Muscle of arm (tissue), 14 donors: ENCODE data around the gene HTN1. TPM values are rescaled to one million over a fixed set of nuclear protein-coding genes. Genes with fewer than 3 reads are reported as not detected.
"Not testable (repeated sequence)": the region's sequence is repeated elsewhere in the genome, so short reads cannot be mapped to it uniquely, and the experiment has no call there.

ENCODE experiments used
- DNase-seq: peaks from one replicate; pipeline ENCODE4 v3.0.0-alpha.2; 2013
- long read RNA-seq, 11 donors: transcript quantifications; one replicate each; lab custom pipeline, GENCODE V29; 2026
- polyA plus RNA-seq, 12 donors: library from polyadenylated mRNA; unstranded; fragments of 120-200 nt; gene quantifications; one replicate each; pipeline ENCODE4 v1.2.1, GENCODE V29; 2013; ENCODE audit not compliant: insufficient read length in 12 of 12

HTN1 gene
- not detected for polyA plus RNA-seq
- long read RNA-seq, donor 1: 0 reads
- long read RNA-seq, donor 2: 0 reads
- long read RNA-seq, donor 3: 0 reads
- long read RNA-seq, donor 4: 0 reads
- long read RNA-seq, donor 5: 0 reads
- long read RNA-seq, donor 6: 0 reads
- long read RNA-seq, donor 7: 0 reads
- long read RNA-seq, donor 8: 0 reads
- long read RNA-seq, donor 9: 0 reads
- long read RNA-seq, donor 10: 0 reads
- long read RNA-seq, donor 11: 0 reads

DNA sequence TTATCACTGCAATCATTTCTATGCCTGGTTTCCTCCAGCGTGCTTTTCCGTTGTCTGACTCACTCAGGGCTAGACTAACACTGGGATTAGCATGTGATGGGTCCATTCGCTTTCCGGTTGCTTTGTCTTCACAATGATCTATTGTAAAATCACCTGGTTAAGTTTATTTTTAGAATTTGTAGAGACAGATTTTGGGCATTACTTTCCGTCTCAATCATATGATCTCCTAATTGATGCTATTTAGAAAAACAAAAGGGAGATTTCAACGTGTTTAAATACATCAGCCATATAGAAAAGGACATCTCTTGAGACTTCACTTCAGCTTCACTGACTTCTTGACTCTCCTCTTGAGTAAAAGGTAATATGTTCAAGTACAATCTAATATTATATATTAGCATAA lies at the start of gene HTN1:
Gene HTN1 (plus strand): TSS at position 301 of the 400 bp plus-strand sequence. CDS start 2,639 bp downstream, outside the sequence.
- not testable (repeated sequence) for DNase-seq

DNA sequence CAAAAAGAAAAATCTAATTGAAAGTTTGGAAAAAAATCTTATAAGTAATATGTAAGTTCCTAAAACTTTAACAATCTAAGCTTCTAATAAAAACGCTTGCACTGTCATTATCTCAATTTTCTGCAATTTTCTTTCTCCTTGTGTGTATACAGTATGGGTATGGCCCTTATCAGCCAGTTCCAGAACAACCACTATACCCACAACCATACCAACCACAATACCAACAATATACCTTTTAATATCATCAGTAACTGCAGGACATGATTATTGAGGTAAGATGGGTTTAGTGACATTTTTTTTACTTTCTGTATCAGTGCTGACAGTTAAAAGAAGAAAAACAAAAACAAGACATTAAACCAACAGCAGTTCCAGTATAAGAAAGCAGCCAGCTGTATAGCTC lies 49.5 kb upstream of the HTN1 start:
- no peak for DNase-seq

DNA sequence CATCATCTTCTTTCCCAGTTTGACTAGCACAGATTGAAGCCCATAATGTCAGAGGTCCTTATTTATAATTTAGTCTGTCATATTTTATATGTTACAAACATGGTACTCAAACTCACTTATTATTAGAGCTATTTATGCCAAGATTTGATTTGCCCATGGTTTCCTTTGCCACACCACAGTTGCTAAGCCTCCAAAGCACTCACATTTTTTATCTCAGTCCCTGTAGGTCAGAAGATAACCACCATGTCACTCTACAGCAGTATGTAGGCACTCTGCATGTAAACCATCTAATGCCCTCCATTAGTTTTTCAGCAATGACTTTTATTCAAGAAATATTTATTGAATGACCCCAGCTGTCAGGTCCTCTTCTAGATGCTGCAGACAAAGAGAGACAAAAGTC lies 47.7 kb upstream of the HTN1 start:
- DNase-seq: no peak

DNA sequence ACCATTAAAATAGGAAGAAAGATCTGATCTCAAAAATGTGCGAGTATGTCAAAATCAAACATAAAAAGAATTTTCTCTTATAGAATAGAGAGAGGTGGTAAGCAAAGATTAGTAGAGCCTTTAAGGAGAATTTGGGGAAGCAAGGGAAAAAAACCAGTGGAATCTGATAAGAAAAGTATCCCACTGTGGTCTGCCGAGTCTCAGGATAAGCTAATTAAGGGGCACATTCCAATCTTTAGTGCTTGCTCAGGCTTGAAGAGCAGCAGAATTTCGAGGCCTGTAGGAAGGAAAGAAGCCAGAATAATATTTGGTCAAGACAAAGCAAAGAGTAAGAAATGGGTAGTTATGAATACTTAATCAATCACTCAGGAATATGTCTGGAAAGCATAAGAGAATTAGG lies 41.5 kb upstream of the HTN1 start:
- no peak for DNase-seq

DNA sequence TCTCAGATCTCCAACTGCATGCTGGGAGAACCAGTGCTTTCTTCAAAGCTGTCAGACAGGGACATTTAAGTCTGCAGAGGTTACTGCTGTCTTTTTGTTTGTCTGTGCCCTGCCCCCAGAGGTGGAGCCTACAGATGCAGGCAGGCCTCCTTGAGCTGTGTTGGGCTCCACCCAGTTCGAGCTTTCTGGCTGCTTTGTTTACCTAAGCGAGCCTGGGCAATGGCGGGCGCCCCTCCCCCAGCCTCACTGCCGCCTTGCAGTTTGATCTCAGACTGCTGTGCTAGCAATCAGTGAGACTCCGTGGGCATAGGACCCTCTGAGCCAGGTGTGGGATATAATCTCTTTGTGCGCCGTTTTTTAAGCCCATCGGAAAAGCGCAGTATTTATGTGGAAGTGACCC lies 31.2 kb upstream of the HTN1 start:
- not testable (repeated sequence) for DNase-seq

DNA sequence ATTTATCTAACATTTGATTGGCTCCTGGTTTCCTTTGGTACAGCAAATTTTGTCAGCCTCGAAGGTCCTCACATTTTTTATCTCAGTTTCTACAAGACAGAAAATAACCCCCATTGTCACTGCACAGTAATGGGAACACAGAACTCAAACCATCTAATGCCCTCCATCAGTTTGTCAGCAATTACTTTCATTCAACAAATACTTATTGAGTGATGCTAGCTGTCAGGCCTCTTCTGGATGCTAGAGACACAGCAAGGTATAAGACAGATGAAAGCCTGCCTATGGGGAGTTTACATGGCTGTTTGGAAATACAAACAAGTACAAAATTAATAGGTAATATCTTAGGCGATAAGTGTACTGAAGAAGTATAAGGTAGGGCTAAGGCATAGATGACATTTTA lies 27.0 kb upstream of the HTN1 start:
- no peak for DNase-seq

DNA sequence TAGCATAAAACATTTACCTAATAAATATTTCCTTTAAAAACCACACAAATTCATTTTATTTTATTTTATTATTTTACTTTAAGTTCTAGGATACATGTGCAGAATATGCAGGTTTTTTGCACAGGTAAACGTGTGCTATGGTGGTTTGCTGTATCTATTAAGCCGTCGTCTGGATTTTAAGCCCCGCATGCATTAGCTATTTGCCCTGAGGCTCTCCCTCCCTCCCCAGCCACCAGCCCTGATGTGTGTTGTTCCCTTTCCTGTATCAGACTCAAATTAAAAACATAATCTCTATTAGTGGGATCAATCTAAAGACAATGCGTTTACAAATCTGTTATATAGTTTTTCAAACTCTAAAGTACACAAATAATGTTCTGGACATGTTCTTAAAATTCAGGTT lies 23.2 kb upstream of the HTN1 start:
- DNase-seq: no peak

DNA sequence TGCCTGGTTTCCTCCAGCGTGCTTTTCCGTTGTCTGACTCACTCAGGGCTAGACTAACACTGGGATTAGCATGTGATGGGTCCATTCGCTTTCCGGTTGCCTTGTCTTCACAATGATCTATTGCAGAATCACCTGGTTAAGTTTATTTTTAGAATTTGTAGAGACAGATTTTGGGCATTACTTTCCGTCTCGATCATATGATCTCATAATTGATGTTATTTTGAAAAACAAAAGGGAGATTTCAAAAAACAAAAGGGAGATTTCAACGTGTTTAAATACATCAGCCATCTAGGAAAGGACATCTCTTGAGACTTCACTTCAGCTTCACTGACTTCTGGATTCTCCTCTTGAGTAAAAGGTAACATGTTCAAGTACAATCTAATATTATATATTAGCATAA lies 22.1 kb upstream of the HTN1 start, which contains the start of gene HTN3:
Gene HTN3 (plus strand): TSS at position 301 of the 400 bp plus-strand sequence. CDS start 2,282 bp downstream, outside the sequence.
- DNase-seq: not testable (repeated sequence)

DNA sequence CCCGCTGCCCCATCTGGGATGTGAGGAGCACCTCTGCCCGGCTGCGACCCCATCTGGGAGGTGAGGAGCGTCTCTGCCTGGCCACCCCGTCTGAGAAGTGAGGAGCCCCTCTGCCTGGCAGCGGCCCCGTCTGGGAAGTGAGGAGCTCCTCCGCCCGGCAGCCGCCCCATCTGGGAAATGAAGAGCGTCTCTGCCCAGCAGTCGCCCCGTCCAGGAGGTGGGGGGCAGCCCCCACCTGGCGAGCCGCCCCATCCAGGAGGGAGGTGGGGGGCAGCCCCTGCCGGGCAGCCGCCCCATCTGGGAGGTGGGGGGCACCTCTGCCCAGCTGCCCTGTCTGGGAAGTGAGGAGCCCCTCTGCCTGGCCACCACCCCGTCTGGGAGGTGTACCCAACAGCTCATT lies 12.7 kb upstream of the HTN1 start:
- not testable (repeated sequence) for DNase-seq

DNA sequence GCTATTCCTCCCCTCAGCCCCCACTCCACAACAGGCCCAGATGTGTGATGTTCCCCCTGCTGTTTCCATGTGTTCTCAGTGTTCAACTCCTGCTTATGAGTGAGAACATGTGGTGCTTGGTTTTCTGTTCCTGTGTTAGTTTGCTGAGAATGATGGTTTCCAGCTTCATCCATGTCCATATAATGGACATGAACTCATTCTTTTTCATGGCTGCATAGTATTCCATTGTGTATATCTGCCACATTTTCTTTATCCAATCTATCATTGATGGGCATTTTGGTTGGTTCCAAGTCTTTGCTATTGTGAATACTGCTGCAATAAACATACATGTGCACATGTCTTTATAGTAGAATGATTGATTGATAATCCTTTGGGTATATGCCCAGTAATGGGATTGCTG lies 10.3 kb upstream of the HTN1 start:
- DNase-seq: not testable (repeated sequence)

DNA sequence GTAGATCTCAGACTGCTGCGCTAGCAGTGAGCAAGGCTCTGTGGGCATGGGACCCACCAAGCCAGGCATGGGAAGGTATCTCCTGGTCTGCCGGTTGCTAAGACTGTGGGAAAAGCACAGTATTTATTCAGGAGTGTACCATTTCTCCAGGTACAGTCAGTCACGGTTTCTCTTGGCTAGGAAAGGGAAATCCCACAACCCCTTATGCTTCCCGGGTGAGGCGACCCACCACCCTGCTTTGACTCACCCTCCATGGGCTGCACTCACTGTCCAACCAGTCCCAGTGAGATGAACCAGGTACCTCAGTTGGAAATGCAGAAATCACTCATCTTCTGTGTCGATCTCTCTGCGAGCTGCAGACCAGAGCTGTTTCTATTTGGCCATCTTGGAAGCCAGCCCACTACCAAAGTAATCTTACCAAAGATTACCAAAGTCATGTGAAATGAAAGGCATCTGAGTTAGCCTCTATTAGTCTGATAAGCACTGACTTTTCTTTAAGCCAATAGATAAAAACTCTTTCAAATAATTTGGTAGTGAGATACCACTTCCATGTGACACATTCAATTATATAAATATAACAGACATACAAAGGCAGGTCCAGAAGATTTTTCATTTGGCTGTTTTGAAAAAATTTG lies 8.5 kb upstream of the HTN1 start:
- no peak for DNase-seq

DNA sequence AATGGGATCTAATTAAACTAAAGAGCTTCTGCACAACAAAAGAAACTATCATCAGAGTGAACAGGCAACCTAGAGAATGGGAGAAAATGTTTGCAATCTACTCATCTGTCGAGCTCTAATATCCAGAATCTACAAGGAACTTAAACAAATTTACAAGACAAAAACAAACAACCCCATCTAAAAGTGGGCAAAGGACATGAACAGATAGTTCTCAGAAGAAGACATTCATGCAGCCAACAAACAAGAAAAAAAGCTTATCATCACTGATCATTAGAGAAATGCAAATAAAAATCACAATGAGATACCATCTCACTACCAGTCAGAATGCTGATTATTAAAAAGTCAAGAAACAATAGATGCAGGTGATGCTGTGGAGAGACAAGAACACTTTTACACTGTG lies 6.3 kb downstream of the HTN1 start:
- not testable (repeated sequence) for DNase-seq

DNA sequence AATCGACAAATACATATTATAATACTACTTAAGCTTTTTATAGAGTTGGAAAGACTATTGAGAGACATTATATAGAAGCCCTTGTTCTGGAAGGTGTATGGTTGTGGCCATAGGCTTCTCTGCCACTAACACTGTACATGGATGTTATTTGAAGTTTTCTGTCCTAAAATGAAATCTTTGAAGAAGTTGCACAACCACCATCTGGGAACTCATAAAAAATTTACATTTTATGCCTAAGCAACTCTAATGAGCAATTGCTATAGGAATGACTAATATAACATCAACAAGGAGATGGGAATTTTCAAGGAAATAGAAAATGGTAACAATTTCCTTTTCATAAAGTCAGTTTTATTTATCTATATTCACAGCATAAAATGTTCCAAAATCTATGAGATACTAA lies 7.4 kb downstream of the HTN1 start:
- no peak for DNase-seq

DNA sequence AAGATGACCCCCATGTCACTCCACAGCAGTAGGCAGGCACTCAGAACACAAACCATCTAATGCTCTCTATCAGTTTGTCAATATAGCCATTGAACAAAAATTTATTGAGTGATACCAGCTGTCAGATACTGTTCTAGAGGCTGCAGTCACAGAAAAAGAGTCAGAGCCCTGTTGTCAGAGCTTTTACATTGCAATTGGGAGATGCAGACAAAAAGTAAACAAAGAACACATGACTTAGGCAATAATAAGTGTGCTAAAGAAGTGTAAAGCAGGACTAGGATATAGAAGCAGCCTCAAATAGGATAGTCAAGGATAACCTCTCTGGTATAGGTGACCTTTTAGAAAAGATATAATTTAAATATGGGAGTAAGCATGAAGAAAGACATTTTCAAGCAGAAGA lies 8.9 kb downstream of the HTN1 start:
- no peak for DNase-seq

DNA sequence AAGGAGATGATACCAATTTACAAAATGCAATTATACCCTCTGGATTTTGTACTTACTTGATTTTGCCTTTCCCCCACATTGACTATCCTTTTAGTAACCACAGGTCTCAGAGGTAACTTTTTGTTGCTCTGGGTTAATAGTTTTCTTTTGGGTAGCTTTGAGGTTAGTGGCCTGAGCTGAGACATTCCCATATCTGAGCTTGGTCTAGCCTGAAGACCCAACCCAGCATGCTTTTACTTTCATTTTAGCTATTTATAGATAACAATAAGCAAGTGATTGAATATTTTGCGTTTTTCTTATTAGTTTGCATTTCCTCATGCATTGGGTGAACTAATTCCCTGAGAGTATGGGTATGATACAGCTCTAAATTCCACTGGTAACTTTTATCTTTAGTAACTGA lies 11.8 kb downstream of the HTN1 start:
- no peak for DNase-seq

DNA sequence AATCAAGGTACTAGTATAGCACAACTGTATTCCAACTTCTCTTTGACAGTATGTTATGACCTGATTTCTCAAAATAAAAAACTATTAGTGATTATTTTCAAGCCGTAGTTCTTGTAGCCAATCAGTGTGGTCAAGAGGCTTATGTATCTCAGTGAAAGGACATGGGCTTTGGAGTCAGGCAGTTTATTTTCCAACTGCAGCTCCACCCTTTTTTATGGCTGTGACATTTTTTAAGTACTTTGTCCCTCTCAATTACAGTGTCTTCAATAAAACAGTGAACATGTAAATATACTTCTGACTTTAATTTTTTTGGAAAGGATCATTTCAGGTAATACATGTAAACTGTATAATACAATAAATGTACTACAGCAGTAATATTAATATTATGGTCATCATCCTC lies 30.0 kb downstream of the HTN1 start:
- no peak for DNase-seq

DNA sequence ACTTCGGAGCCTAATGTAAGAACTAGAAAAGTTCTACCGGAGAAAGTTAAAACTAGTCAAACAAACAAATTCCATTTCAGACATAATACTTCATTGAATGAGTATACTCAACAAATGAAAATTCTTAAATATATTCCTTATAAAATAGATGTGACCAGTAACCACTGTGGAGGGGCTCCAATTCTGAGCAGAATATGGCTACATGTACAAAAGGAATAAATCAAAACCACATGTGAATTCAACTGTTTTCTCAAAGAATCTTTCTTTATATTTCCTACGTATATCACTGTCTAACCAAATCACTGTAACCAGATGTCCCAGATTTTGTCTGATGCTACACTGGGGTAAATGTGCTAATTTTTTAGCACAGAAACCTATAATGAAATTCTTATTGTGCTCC lies 49.0 kb downstream of the HTN1 start:
- peak; percentile 31 for DNase-seq

Other genes with a start within 250 kb of the HTN1 start
- gene SULT1E1, start 190.3 kb upstream of the HTN1 start, polyA plus RNA-seq: 100 to 1,000 TPM in 1 of 12 donors, 10 to 100 TPM in 10, not detected in 1; 21.1 to 160 (median 38.2) TPM
- not detected for gene CSN1S1, start 119.4 kb upstream of the HTN1 start, polyA plus RNA-seq
- under 1 TPM in 1 of 12 donors, not detected in 11; 0.22 TPM for gene CSN2, start 84.7 kb upstream of the HTN1 start, polyA plus RNA-seq
- not detected for gene STATH, start 54.5 kb upstream of the HTN1 start, polyA plus RNA-seq
- gene HTN3, start 22.0 kb upstream of the HTN1 start, polyA plus RNA-seq: not detected
- gene PRR27, start 103.8 kb downstream of the HTN1 start, polyA plus RNA-seq: under 1 TPM in 3 of 12 donors, not detected in 9; 0.04 to 0.10 (median 0.04) TPM
- gene ODAM, start 145.3 kb downstream of the HTN1 start, polyA plus RNA-seq: 1 to 10 TPM in 1 of 12 donors, under 1 TPM in 2, not detected in 9; 0.20 to 1.8 (median 0.77) TPM
- 10 to 100 TPM in 1 of 12 donors, 1 to 10 TPM in 4, under 1 TPM in 4, not detected in 3; 0.29 to 21.1 (median 1.1) TPM for gene FDCSP, start 175.7 kb downstream of the HTN1 start, polyA plus RNA-seq
- gene CSN3, start 192.2 kb downstream of the HTN1 start, polyA plus RNA-seq: under 1 TPM in 1 of 12 donors, not detected in 11; 0.21 TPM